ENCODE measurements around the gene ST3GAL2.

The ST3GAL2 gene

DNA sequence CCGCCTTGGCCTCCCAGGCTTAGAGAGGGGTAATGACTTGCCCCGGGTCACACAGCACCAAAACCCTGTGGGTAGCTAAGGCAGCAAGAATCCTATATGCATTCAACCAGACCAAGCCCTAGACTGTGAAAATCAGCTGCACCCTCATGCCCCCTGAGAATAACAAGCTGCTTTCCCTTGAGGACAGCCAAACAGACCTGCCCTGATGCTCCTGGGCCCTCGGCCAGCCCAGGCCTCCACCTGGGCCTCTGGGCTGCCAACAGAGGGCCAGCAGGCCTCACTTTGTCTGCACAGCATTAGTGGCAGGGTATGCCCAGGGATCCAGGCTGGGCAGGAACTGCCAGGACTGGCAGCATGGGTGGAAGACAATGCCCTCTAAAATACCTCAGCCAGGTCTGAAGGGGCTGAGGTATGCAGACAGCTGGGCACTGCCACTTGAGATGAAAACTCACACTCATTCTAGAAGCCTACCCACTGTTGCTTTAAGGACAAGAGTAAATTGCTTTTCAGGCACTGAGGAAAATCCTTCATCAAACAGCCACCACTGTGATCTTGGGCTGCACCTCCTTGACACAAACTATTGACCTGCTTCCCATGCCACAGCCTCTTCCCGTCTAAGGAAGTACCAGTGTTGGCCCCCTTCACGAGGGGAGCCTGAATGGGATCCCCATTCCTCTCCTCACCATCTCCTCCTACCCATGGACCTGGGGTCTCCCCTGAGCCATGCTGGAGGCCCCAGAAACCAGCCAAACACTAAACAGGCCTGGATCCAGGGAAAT is 8.8 kb downstream of the ST3GAL2 start:
- Histone ChIP-seq H3K36me3 (peaks cover 10% of the 10 kb centered on the region), H3K4me3 (ENCODE audit: low read depth, low read length) (no peak overlapping the region), H3K27me3 (no peaks in the 10 kb centered on the region), H3K9me3 (no peaks in the 10 kb centered on the region), H3K4me1 (peaks cover 45% of the 10 kb centered on the region)
- TF ChIP-seq, protein P1, sequence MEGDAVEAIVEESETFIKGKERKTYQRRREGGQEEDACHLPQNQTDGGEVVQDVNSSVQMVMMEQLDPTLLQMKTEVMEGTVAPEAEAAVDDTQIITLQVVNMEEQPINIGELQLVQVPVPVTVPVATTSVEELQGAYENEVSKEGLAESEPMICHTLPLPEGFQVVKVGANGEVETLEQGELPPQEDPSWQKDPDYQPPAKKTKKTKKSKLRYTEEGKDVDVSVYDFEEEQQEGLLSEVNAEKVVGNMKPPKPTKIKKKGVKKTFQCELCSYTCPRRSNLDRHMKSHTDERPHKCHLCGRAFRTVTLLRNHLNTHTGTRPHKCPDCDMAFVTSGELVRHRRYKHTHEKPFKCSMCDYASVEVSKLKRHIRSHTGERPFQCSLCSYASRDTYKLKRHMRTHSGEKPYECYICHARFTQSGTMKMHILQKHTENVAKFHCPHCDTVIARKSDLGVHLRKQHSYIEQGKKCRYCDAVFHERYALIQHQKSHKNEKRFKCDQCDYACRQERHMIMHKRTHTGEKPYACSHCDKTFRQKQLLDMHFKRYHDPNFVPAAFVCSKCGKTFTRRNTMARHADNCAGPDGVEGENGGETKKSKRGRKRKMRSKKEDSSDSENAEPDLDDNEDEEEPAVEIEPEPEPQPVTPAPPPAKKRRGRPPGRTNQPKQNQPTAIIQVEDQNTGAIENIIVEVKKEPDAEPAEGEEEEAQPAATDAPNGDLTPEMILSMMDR (IDR thresholded peaks at IDR 0.05; ENCODE audit: low read depth, low read length) = no peak
- DNase-seq = peak; percentile 41

DNA sequence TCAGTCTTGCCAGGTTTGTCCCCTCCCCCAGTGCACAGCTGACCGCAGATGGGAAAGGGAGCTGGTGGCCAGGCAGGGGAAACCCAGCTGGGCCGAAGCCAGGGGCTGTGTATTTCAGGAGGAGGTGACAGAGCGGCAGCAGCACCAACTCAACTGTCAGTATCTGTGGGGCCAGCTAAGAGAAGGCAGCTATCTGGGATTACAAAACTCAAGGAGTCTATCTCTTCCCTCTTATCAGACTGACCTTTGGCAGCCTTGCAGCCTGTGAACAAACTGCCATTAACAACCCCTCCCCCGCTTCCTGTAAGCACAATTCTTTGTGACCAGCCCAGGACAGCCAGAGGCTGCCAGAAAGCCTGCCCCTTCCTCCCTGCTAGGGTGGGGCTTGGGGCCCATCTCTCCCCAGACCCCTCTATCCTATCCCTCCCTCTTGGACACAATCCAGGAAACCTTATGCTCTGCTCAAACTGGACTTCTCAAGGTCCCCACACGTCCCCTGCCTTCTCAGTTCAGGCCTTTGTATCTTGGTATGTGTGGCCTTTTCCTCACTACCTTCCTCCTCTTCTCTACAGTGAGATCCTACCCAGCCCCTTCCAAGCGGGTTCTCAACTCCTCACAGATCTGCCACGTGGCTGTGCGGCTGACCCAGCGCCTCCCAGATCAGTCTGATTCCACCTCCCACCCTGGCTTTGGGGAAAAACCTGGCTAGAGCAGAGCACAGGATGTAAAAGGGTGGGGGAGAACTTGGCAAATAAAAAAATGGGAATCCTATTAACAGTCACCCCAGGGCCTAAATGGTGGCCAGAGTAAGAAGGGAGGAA is 10.5 kb downstream of the ST3GAL2 start:
- Histone ChIP-seq H3K4me3 (ENCODE audit: low read depth, low read length) (peak overlapping the region; percentile 39), H3K36me3 (0 out of 2 replicates have a peak, but pooled peaks cover 5% of the 10 kb centered on the region), H3K4me1 (peaks cover 35% of the 10 kb centered on the region), H3K9me3 (no peaks in the 10 kb centered on the region), H3K27me3 (no peaks in the 10 kb centered on the region)
- peak; percentile 93 for DNase-seq
- TF ChIP-seq, protein P1 (IDR thresholded peaks at IDR 0.05; ENCODE audit: low read depth, low read length) = no peak

DNA sequence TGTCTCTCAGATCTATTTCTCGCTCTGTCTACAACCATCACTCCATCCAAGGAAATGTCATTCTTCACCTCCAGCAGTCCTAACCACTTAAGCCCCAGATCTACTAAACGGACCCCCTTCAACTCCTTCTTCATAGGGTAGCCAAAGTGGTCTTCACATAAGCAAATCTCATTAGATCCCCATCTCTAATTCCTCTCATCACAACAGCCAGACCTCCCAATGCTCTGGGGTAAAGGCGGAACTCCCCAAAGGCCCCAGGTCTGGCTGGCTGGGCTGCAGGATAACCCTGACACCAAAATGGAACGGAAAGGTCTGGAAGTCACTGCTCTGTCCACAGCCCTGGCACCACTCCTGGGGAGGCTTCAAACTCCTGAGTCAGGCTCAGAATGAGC is 11.1 kb downstream of the ST3GAL2 start:
- H3K4me3 ChIP-seq (ENCODE audit: low read depth, low read length) = peak overlapping the region; percentile 39
- DNase-seq = no peak
- no peaks in the 10 kb centered on the region for H3K27me3 ChIP-seq
- peaks cover 31% of the 10 kb centered on the region for H3K4me1 ChIP-seq
- no peaks in the 10 kb centered on the region for H3K9me3 ChIP-seq
- TF ChIP-seq, protein P1 (IDR thresholded peaks at IDR 0.05; ENCODE audit: low read depth, low read length) = no peak
- H3K36me3 ChIP-seq = 0 out of 2 replicates have a peak, but pooled peaks cover 5% of the 10 kb centered on the region

DNA sequence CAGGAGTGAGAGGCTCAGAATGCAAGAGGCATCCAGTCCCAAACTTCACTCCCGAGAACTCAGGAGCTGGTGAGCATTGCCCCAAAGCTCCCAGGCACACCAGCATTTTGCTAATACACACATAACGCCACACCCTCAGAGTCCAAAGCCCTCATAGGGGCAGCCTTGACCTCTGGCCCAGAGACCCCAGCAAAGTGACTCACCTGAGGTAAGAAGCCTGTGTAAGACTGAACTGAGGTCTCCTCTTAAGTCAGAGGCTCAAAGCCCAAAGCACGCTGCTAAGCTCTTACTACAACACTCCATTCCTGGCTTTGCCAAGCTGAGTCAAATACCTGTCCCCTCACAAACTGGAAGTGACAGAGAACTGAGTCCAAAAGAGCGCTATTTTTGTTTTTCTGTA is 16.4 kb downstream of the ST3GAL2 start:
- TF ChIP-seq, protein P1 (IDR thresholded peaks at IDR 0.05; ENCODE audit: low read depth, low read length) = no peak
- peaks cover 17% of the 10 kb centered on the region for H3K36me3 ChIP-seq
- H3K4me3 ChIP-seq (ENCODE audit: low read depth, low read length) = no peak overlapping the region
- DNase-seq = no peak
- H3K27me3 ChIP-seq = no peaks in the 10 kb centered on the region
- no peaks in the 10 kb centered on the region for H3K9me3 ChIP-seq
- H3K4me1 ChIP-seq = peaks cover 6% of the 10 kb centered on the region

DNA sequence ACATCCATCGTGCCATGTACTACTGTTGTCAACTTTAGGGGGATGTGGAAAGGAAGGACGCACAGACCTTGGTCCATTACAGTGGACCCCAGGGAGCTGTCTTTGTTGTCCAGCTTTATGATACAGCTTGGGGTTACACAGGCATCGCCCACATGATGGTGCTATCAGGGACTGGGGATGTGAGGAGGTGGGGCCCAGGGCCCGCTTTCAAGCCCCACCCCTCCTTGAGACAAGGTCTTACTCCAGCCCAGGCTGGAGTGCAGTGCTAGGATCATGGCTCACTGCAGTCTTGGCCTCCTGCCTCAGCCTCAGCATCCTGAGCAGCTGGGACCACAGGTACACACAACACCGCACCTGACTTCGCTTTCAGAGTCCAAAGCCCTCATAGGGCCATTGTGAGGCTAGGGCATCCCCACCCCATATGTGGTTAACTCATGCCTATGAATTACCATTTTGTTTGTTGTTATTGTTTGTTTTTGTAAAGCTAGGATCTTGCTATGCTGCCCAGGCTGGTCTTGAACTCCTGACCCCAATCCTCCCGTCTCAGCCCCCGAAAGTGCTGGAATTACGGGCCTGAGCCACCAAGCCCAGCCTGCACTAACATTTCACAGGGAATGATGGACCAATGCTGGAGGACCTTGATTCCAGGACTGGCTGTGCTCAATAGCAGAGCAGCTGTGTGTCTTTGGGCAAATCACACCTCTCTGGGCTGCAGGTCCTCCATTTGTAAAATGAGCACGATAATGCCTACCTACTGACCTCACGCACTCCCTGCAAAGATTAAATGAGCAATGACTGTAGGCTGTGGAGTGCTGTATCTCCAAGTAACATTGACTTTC is 17.2 kb downstream of the ST3GAL2 start:
- peaks cover 2% of the 10 kb centered on the region for H3K4me1 ChIP-seq
- peaks cover 17% of the 10 kb centered on the region for H3K36me3 ChIP-seq
- TF ChIP-seq, protein P1 (IDR thresholded peaks at IDR 0.05; ENCODE audit: low read depth, low read length) = no peak
- no peaks in the 10 kb centered on the region; the same call in 1 of the 2 replicates for H3K9me3 ChIP-seq
- no peak for DNase-seq
- no peak overlapping the region for H3K4me3 ChIP-seq (ENCODE audit: low read depth, low read length)
- H3K27me3 ChIP-seq = no peaks in the 10 kb centered on the region
